ENCODE data around the gene ILK.

- TF ChIP-seq, protein P1, sequence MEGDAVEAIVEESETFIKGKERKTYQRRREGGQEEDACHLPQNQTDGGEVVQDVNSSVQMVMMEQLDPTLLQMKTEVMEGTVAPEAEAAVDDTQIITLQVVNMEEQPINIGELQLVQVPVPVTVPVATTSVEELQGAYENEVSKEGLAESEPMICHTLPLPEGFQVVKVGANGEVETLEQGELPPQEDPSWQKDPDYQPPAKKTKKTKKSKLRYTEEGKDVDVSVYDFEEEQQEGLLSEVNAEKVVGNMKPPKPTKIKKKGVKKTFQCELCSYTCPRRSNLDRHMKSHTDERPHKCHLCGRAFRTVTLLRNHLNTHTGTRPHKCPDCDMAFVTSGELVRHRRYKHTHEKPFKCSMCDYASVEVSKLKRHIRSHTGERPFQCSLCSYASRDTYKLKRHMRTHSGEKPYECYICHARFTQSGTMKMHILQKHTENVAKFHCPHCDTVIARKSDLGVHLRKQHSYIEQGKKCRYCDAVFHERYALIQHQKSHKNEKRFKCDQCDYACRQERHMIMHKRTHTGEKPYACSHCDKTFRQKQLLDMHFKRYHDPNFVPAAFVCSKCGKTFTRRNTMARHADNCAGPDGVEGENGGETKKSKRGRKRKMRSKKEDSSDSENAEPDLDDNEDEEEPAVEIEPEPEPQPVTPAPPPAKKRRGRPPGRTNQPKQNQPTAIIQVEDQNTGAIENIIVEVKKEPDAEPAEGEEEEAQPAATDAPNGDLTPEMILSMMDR (IDR thresholded peaks at IDR 0.05) = no peak
- TF ChIP-seq POLR2A (IDR thresholded peaks at IDR 0.05) = no peak
These were observed 48.5 kb upstream of the ILK start for GRCh38 chr11:6554828-6555706.

Measured in tibial nerve (tissue), 3 donors.